Body of pancreas (tissue), 4 donors: ENCODE measurements around the gene STRIP1.

Experiments
- POLR2A ChIP-seq, 3 donors: fragments of 450-650 bp; IDR thresholded peaks; one replicate each; pipeline ENCODE4 v1.6.1; 2016; ENCODE audit warnings: antibody characterized with exemption in 3 of 3, mild to moderate bottlenecking in 2 of 3
- TF ChIP-seq, protein P1 (sequence below), 7 experiments: fragments of 450-650 bp in 4 of 7; fragments of 200-600 bp in 3 of 7; sonication (generic) in 3 of 7; IDR thresholded peaks; one replicate each; pipeline ENCODE4 v1.5.1; 2016 to 2019; ENCODE audit warnings: antibody characterized with exemption in 7 of 7

DNA sequence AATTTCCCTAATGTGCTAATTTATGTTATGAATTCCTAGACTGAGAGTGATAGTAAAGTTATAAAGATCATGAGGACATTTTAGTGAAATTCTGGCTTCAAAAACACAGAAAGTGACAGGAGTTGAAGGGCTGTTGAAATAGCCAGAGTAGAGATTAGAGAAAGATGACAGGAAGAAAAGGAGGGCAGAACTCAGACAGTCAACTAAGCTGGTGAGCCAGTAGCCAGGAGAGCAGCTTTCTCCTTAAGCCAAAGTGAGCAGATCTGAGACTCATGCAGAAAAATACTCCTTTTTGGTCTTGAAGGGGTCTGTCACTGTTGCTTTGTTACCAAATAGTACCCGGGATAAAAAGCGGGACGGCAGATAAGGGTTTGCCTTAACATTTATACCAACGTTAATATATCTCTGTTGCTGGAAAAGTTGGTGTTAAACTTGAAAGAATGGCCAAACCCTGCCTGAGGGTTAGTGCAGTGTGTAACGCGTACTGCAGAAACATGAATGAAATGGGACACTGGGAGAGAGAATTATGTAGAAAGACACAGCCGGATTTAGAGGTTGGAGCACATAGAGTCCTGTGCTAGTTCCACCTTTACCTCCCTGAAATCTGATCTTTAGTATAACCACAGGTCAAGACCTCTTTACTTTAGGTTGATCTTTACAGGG lies 37.1 kb upstream of the STRIP1 start:
- TF ChIP-seq, protein P1, sequence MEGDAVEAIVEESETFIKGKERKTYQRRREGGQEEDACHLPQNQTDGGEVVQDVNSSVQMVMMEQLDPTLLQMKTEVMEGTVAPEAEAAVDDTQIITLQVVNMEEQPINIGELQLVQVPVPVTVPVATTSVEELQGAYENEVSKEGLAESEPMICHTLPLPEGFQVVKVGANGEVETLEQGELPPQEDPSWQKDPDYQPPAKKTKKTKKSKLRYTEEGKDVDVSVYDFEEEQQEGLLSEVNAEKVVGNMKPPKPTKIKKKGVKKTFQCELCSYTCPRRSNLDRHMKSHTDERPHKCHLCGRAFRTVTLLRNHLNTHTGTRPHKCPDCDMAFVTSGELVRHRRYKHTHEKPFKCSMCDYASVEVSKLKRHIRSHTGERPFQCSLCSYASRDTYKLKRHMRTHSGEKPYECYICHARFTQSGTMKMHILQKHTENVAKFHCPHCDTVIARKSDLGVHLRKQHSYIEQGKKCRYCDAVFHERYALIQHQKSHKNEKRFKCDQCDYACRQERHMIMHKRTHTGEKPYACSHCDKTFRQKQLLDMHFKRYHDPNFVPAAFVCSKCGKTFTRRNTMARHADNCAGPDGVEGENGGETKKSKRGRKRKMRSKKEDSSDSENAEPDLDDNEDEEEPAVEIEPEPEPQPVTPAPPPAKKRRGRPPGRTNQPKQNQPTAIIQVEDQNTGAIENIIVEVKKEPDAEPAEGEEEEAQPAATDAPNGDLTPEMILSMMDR (IDR thresholded peaks at IDR 0.05), result no peak
- no peak for TF ChIP-seq POLR2A (IDR thresholded peaks at IDR 0.05)
